ENCODE results near the gene NKAPL.

- TF ChIP-seq EZH2 (IDR thresholded peaks at IDR 0.05; ENCODE audit: low read length, missing control alignments): no peak
- TF ChIP-seq, protein P1, sequence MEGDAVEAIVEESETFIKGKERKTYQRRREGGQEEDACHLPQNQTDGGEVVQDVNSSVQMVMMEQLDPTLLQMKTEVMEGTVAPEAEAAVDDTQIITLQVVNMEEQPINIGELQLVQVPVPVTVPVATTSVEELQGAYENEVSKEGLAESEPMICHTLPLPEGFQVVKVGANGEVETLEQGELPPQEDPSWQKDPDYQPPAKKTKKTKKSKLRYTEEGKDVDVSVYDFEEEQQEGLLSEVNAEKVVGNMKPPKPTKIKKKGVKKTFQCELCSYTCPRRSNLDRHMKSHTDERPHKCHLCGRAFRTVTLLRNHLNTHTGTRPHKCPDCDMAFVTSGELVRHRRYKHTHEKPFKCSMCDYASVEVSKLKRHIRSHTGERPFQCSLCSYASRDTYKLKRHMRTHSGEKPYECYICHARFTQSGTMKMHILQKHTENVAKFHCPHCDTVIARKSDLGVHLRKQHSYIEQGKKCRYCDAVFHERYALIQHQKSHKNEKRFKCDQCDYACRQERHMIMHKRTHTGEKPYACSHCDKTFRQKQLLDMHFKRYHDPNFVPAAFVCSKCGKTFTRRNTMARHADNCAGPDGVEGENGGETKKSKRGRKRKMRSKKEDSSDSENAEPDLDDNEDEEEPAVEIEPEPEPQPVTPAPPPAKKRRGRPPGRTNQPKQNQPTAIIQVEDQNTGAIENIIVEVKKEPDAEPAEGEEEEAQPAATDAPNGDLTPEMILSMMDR (conservative IDR thresholded peaks at IDR 0.05 in 1 of 2, IDR thresholded peaks at IDR 0.05 in 1 of 2; ENCODE audit: low read depth in 1 of 2, low read length in 2 of 2): no peak
Measured at GRCh38 chr6:28263922-28264321, 4.8 kb downstream of the NKAPL start.

Data from fibroblast of lung (primary cell).